ENCODE data around the gene CNGB1. TPM values are rescaled to one million over a fixed set of nuclear protein-coding genes. Genes with fewer than 3 reads are reported as not detected.

Gene CNGB1
- total and polyA plus RNA-seq, 2 of the 13 experiments (the other 11 are each of a cell fraction or from before 2014, with no cell fraction given), result 0.02 to 0.15 TPM

GRCh38 chr16:57929250-57929649, 41.7 kb downstream of the CNGB1 start:
- Histone ChIP-seq H3K9me3 (ENCODE audit: low read length) (no peaks in the 10 kb centered on the region), H3K4me1 (ENCODE audit: insufficient read depth, low read length) (no peaks in the 10 kb centered on the region), H3K27me3 (ENCODE audit: control insufficient read depth in 1 of 2, insufficient read depth in 2 of 2, low read length in 2 of 2) (peaks cover 2 to 38% of the 10 kb centered on the region in 2 experiments; a peak in 4 of 5 replicates), H3K36me3 (replicated peaks in 1 of 2; ENCODE audit: control insufficient read depth in 1 of 2, insufficient read depth in 2 of 2, low read length in 2 of 2) (no peaks in the 10 kb centered on the region; a peak in 1 of 5 replicates), H3K4me2 (ENCODE audit: low read depth, low read length) (no peak overlapping the region), H3K4me3 (replicated peaks in 1 of 3; ENCODE audit: insufficient read depth in 1 of 3, low read depth in 2 of 3, low read length in 3 of 3) (no peak overlapping the region), H3K79me2 (ENCODE audit: insufficient read depth, low read length) (no peaks in the 10 kb centered on the region), H2AFZ (ENCODE audit: low read length) (no peak overlapping the region), H4K20me1 (ENCODE audit: insufficient read depth, low read length) (no peaks in the 10 kb centered on the region), H3K27ac (ENCODE audit: extremely low read length, insufficient read depth, low read length) (no peak overlapping the region), H3K9ac (ENCODE audit: insufficient read depth, low read depth, low read length) (no peak overlapping the region)
- POLR2A ChIA-PET, result no interaction called here
- CTCF ChIA-PET (ENCODE audit: low intra/inter-chr PET ratio, low total read pairs), result no interaction called here
- intact Hi-C loops (cut with micrococcal nuclease; ENCODE audit: unreplicated experiment), result no loop called here
- in situ Hi-C loops (cut with HindIII; ENCODE audit: extremely low pct_ligation_motif_present, low pct_unique_long_range_greater_than_20kb), result no loop called here
- BruUV-seq (replicated peaks), result no TSS peak
- FAIRE-seq (peak; percentile 23), ATAC-seq (no peak), DNase-seq (ENCODE audit: low spot score) (no peak)
- no peak for TF ChIP-seq PPARG (CRISPR knock-in tag; conservative IDR thresholded peaks at IDR 0.05)
- no peak for TF ChIP-seq NR2F2 (IDR thresholded peaks at IDR 0.05; ENCODE audit: borderline replicate concordance, low read depth)
- no peak for TF ChIP-seq KAT2B (IDR thresholded peaks at IDR 0.05; ENCODE audit: borderline replicate concordance, low read depth, low read length)
- no peak for TF ChIP-seq KLF6 (CRISPR knock-in tag; IDR thresholded peaks at IDR 0.05)
- no peak for TF ChIP-seq ZNF24 (IDR thresholded peaks at IDR 0.05)
- TF ChIP-seq, protein P1, sequence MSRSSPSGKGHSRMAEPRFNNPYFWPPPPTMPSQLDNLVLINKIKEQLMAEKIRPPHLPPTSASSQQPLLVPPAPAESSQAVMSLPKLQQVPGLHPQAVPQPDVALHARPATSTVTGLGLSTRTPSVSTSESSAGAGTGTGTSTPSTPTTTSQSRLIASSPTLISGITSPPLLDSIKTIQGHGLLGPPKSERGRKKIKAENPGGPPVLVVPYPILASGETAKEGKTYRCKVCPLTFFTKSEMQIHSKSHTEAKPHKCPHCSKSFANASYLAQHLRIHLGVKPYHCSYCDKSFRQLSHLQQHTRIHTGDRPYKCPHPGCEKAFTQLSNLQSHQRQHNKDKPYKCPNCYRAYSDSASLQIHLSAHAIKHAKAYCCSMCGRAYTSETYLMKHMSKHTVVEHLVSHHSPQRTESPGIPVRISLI (CRISPR knock-in tag; IDR thresholded peaks at IDR 0.05; ENCODE audit: borderline replicate concordance), result no peak
- no peak for TF ChIP-seq YEATS4 (CRISPR knock-in tag; IDR thresholded peaks at IDR 0.05; ENCODE audit: borderline replicate concordance)
- TF ChIP-seq NFE2L1 (CRISPR knock-in tag; IDR thresholded peaks at IDR 0.05; ENCODE audit: borderline replicate concordance), result no peak
- TF ChIP-seq, protein P2, sequence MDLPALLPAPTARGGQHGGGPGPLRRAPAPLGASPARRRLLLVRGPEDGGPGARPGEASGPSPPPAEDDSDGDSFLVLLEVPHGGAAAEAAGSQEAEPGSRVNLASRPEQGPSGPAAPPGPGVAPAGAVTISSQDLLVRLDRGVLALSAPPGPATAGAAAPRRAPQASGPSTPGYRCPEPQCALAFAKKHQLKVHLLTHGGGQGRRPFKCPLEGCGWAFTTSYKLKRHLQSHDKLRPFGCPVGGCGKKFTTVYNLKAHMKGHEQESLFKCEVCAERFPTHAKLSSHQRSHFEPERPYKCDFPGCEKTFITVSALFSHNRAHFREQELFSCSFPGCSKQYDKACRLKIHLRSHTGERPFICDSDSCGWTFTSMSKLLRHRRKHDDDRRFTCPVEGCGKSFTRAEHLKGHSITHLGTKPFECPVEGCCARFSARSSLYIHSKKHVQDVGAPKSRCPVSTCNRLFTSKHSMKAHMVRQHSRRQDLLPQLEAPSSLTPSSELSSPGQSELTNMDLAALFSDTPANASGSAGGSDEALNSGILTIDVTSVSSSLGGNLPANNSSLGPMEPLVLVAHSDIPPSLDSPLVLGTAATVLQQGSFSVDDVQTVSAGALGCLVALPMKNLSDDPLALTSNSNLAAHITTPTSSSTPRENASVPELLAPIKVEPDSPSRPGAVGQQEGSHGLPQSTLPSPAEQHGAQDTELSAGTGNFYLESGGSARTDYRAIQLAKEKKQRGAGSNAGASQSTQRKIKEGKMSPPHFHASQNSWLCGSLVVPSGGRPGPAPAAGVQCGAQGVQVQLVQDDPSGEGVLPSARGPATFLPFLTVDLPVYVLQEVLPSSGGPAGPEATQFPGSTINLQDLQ (CRISPR knock-in tag; IDR thresholded peaks at IDR 0.05), result no peak
- TF ChIP-seq MTA3 (CRISPR knock-in tag; IDR thresholded peaks at IDR 0.05), result no peak
- TF ChIP-seq AKAP8 (CRISPR knock-in tag; IDR thresholded peaks at IDR 0.05), result no peak
- 15% methylated on average over 3 of the region's 3 CpGs for WGBS (ENCODE audit: low lambda C conversion rate)

All from HepG2 (cell line).